B cell (primary cell): Measurements from ENCODE around the gene LSM10. TPM values are rescaled to one million over a fixed set of nuclear protein-coding genes. Genes with fewer than 3 reads are reported as not detected.

Experiments used
- ATAC-seq: fragments of 200-7000 bp; cut with Tn5 transposase; one replicate; pipeline ENCODE4 v1.10.0; 2021; ENCODE audit warnings: low read depth, mild to moderate bottlenecking, moderate number of reproducible peaks, moderate library complexity
- CTCF ChIA-PET: fragments of 350-600 bp; sonication (Branson Sonifier 250); formaldehyde crosslinking; loops from one replicate; lab custom pipeline; 2021; ENCODE audit warnings: antibody characterized with exemption, inconsistent platforms; lab: Charles Lee
- POLR2A ChIA-PET: fragments of 350-600 bp; sonication (Branson Sonifier 250); formaldehyde crosslinking; loops from one replicate; lab custom pipeline; 2021; ENCODE audit warnings: antibody characterized with exemption; lab: Charles Lee
- DNase-seq: peaks from one replicate; pipeline ENCODE4 v3.0.0; 2013
- H2AFZ ChIP-seq: 2 replicates; pipeline ENCODE4 v1.6.1; 2012; ENCODE audit warnings: mild to moderate bottlenecking, low read depth, low read length; ENCODE audit not compliant: insufficient read depth, poor library complexity, severe bottlenecking
- H3K27ac ChIP-seq, 2 donors: 1 replicate in 1 of 2; 2 replicates in 1 of 2; pipeline ENCODE4 v1.5.1; 2012 to 2013; ENCODE audit warnings: low read length in 2 of 2, mild to moderate bottlenecking in 2 of 2, moderate library complexity in 1 of 2
- H3K27me3 ChIP-seq, 4 experiments: fragments of 200-600 bp in 1 of 4; sonication (generic) in 1 of 4; replicated peaks in 1 of 4; 1 replicate in 2 of 4; 2 replicates in 2 of 4; pipeline versions ENCODE4 v1.6.1 to v1.7.0; 2013 to 2016; ENCODE audit warnings: low read length in 3 of 4, mild to moderate bottlenecking in 2 of 4, mixed read lengths in 1 of 4, moderate library complexity in 1 of 4; ENCODE audit not compliant: insufficient read depth in 4 of 4, control insufficient read depth in 3 of 4; ENCODE audit errors: control extremely low read depth in 1 of 4
- H3K36me3 ChIP-seq, 2 experiments: replicated peaks in 1 of 2; 1 replicate in 1 of 2; 2 replicates in 1 of 2; pipeline versions ENCODE4 v1.6.1 to v1.7.1; 2013; ENCODE audit warnings: low read length in 1 of 2; ENCODE audit not compliant: insufficient read depth in 2 of 2, control insufficient read depth in 1 of 2; ENCODE audit errors: control extremely low read depth in 1 of 2, extremely low read depth in 1 of 2
- H3K4me1 ChIP-seq, 2 donors: fragments of 200-600 bp in 1 of 2; sonication (generic) in 1 of 2; 1 replicate in 1 of 2; 2 replicates in 1 of 2; pipeline versions ENCODE4 v1.5.1 to v1.6.1; 2013 to 2017; ENCODE audit warnings: low read length in 2 of 2; ENCODE audit not compliant: control insufficient read depth in 2 of 2, insufficient read depth in 2 of 2
- H3K4me2 ChIP-seq: replicated peaks from 2 replicates; pipeline ENCODE3; 2012; ENCODE audit warnings: mild to moderate bottlenecking, low read depth, low read length; ENCODE audit not compliant: poor library complexity, severe bottlenecking
- H3K4me3 ChIP-seq, 5 experiments: fragments of 200-600 bp in 1 of 5; sonication (generic) in 1 of 5; 1 replicate in 3 of 5; 2 replicates in 2 of 5; pipeline versions ENCODE4 v1.5.1 to v1.7.0; 2011 to 2016; ENCODE audit warnings: low read length in 4 of 5, mild to moderate bottlenecking in 4 of 5, low read depth in 2 of 5, control low read depth in 1 of 5, moderate library complexity in 1 of 5; ENCODE audit not compliant: insufficient read depth in 1 of 5; ENCODE audit errors: control extremely low read depth in 1 of 5, extremely low read depth in 1 of 5
- H3K79me2 ChIP-seq: fragments of 200-600 bp; sonication (generic); one replicate; pipeline ENCODE4 v1.6.0; 2016; ENCODE audit warnings: low read length; ENCODE audit not compliant: control insufficient read depth, insufficient read depth
- H3K9ac ChIP-seq: fragments of 200-600 bp; sonication (generic); 2 replicates; pipeline ENCODE4 v1.6.1; 2017; ENCODE audit warnings: mild to moderate bottlenecking, low read length, moderate library complexity
- H3K9me3 ChIP-seq, 3 donors: one replicate each; pipeline versions ENCODE4 v1.6.1 to v1.7.1; 2013; ENCODE audit warnings: low read length in 2 of 3; ENCODE audit not compliant: control insufficient read depth in 2 of 3, insufficient read depth in 1 of 3; ENCODE audit errors: control extremely low read depth in 1 of 3
- H4K20me1 ChIP-seq: 2 replicates; pipeline ENCODE4 v1.6.0; 2012; ENCODE audit warnings: mild to moderate bottlenecking, low read length; ENCODE audit not compliant: insufficient read depth, control insufficient read depth, poor library complexity, severe bottlenecking
- H3K27ac Mint-ChIP-seq: one replicate; pipeline ENCODE4 v1.8.0; 2021; ENCODE audit warnings: mixed read lengths
- H3K27me3 Mint-ChIP-seq: one replicate; pipeline ENCODE4 v1.8.0; 2021; ENCODE audit warnings: mixed read lengths
- H3K4me1 Mint-ChIP-seq: one replicate; pipeline ENCODE4 v1.8.0; 2021; ENCODE audit warnings: mixed read lengths
- H3K4me3 Mint-ChIP-seq: one replicate; pipeline ENCODE4 v1.8.0; 2021; ENCODE audit warnings: mixed read lengths
- H3K9me3 Mint-ChIP-seq: one replicate; pipeline ENCODE4 v1.8.0; 2022; ENCODE audit warnings: mixed read lengths; ENCODE audit not compliant: insufficient read depth
- CTCF ChIP-seq: fragments of 200-600 bp; IDR thresholded peaks from one replicate; pipeline ENCODE4 v1.8.0; 2022; ENCODE audit warnings: antibody characterized with exemption, mild to moderate bottlenecking
- EZH2 ChIP-seq: IDR thresholded peaks from 2 replicates; pipeline ENCODE4 v1.6.1; 2012; ENCODE audit warnings: borderline replicate concordance, low read depth, mild to moderate bottlenecking, moderate library complexity, low read length; ENCODE audit not compliant: insufficient read depth, poor library complexity, severe bottlenecking
- WGBS: methylation state at CpG from one replicate; pipeline ENCODE4 v1.1.5; 2013; ENCODE audit warnings: missing lambda C conversion rate; ENCODE audit not compliant: insufficient coverage; 5-methylcytosine and 5-hydroxymethylcytosine counted together
- intact Hi-C: fragments of 100-400 bp; cut with micrococcal nuclease; formaldehyde crosslinking; loops from one replicate; pipeline ENCODE4 v1.10.0; 2022
- polyA plus RNA-seq: library from polyadenylated mRNA; depleted of rRNA; stranded (reverse); fragments of >200 nt; gene quantifications from 2 replicates; pipeline ENCODE4 v1.2.3, GENCODE V29; 2012
- total RNA-seq, 2 donors: library from RNA; stranded (reverse); fragments of 120-200 nt in 1 of 2; gene quantifications; 1 replicate in 1 of 2; 2 replicates in 1 of 2; pipeline versions ENCODE4 v1.2.3 to v1.2.4, GENCODE V29; 2013 to 2022

LSM10 gene
- total and polyA plus RNA-seq, 2 donors (not counting 1 experiment from before 2014, with no cell fraction given) = 73.5 to 136 TPM

DNA sequence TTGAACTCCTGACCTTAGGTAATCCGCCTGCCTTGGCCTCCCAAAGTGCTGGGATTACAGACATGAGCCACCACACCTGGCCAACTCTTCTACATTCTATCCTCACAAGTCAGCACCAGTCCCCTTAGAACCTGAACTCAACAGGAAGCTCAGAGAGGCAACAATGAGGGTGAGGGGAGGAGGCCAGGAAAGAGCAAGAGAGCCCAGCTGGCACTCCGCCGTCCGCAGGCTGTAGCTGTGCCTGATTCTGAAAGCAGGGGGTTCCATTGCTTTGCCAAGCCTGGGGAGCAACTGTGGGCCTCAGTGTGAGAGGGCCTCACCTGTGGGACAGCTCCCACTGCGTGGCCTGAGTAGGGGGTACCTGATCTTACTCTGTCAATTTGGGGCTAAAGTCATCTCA lies 30.6 kb downstream of the LSM10 start:
- Histone ChIP-seq H3K4me3 (no peak overlapping the region), H3K79me2 (peaks cover 93% of the 10 kb centered on the region), H3K27me3 (no peaks in the 10 kb centered on the region), H3K9me3 (no peaks in the 10 kb centered on the region), H4K20me1 (peaks cover 39% of the 10 kb centered on the region), H3K4me2 (no peak overlapping the region), H3K4me1 (peaks cover 44 to 62% of the 10 kb centered on the region in 2 donors), H3K9ac (no peak overlapping the region), H3K27ac (peak overlapping the region in 1 of 2 donors; percentile 71), H2AFZ (no peak overlapping the region), H3K36me3 (peaks cover 0 to 42% of the 10 kb centered on the region in 2 experiments)
- ATAC-seq (no peak), DNase-seq (no peak)
- intact Hi-C loops = loop anchor here (5.0 kb wide), 2 partner anchors 45 to 60 kb away; partner anchors contain the start of genes EVA1B and SH3D21
- TF ChIP-seq EZH2 = no peak
- TF ChIP-seq CTCF = no peak
- no peaks in the 10 kb centered on the region for H3K9me3 Mint-ChIP-seq
- H3K4me3 Mint-ChIP-seq = no peak overlapping the region
- 46% methylated on average over 4 of the region's 5 CpGs for WGBS
- peak overlapping the region; percentile 50 for H3K27ac Mint-ChIP-seq
- ChIA-PET CTCF (interaction anchor here (0.9 to 6.7 kb wide), 14 partner anchors 8 to 61 kb away, joined by 3 to 52 read pairs (median 4); partner anchors contain the start of genes EVA1B, LSM10 and SH3D21), POLR2A (interaction anchor here (0.6 to 1.1 kb wide), 4 partner anchors 16 to 298 kb away, joined by 3 to 7 read pairs (median 4); no protein-coding TSS in a partner anchor)
- H3K4me1 Mint-ChIP-seq = peaks cover 55% of the 10 kb centered on the region
- H3K27me3 Mint-ChIP-seq = no peaks in the 10 kb centered on the region

- 65% methylated on average over 15 of the region's 18 CpGs for WGBS
- peaks cover 48% of the 10 kb centered on the region for H4K20me1 ChIP-seq
- H3K9ac ChIP-seq = no peak overlapping the region
- H3K9me3 ChIP-seq = no peaks in the 10 kb centered on the region
- TF ChIP-seq EZH2 = no peak
- peaks cover 37 to 53% of the 10 kb centered on the region in 2 donors for H3K4me1 ChIP-seq
- H3K27ac Mint-ChIP-seq = peak overlapping the region; percentile 84
- peak overlapping the region; percentile 32 for H3K4me3 Mint-ChIP-seq
- H3K27ac ChIP-seq = peak overlapping the region; percentile 56 to 71
- H3K4me1 Mint-ChIP-seq = peaks cover 50% of the 10 kb centered on the region
- H3K27me3 ChIP-seq = no peaks in the 10 kb centered on the region
- H3K79me2 ChIP-seq = peaks cover 94% of the 10 kb centered on the region
- intact Hi-C loops = loop anchor here (5.0 kb wide), 2 partner anchors 44 to 59 kb away; partner anchors contain the start of genes EVA1B and SH3D21
- ATAC-seq (peak; percentile 47), DNase-seq (peak; percentile 69)
- H3K27me3 Mint-ChIP-seq = no peaks in the 10 kb centered on the region
- peaks cover 0 to 48% of the 10 kb centered on the region in 2 experiments for H3K36me3 ChIP-seq
- no peak overlapping the region for H3K4me3 ChIP-seq
- peak overlapping the region; percentile 37 for H3K4me2 ChIP-seq
- no peak overlapping the region for H2AFZ ChIP-seq
- ChIA-PET POLR2A (interaction anchor here (0.6 to 1.1 kb wide), 3 partner anchors 16 to 57 kb away, joined by 3 read pairs; no protein-coding TSS in a partner anchor), CTCF (interaction anchor here (1.1 to 6.7 kb wide), 8 partner anchors 10 to 57 kb away, joined by 3 to 52 read pairs (median 5); partner anchors contain the start of gene LSM10)
- H3K9me3 Mint-ChIP-seq = no peaks in the 10 kb centered on the region
Measured at GRCh38 chr1:36366091-36366661, 31.5 kb downstream of the LSM10 start.
